ENCODE measurements around the gene EPG5. TPM values are rescaled to one million over a fixed set of nuclear protein-coding genes. Genes with fewer than 3 reads are reported as not detected.

EPG5 gene
- polyA plus RNA-seq, 2 donors: 5.1 to 8.1 TPM

- 89 to 94% methylated on average over 3 of the region's 3 CpGs for WGBS, 2 donors
- H3K4me1 ChIP-seq (ENCODE audit: control insufficient read depth in 2 of 2, insufficient read depth in 2 of 2, low read length in 1 of 2): no peaks in the 10 kb centered on the region
- H3K36me3 ChIP-seq (ENCODE audit: control insufficient read depth in 2 of 2, insufficient read depth in 2 of 2, low read length in 1 of 2): peaks cover 3 to 25% of the 10 kb centered on the region in 2 donors
- H3K9me3 ChIP-seq (ENCODE audit: control insufficient read depth in 2 of 2, insufficient read depth in 1 of 2, low read depth in 1 of 2, low read length in 1 of 2): no peaks in the 10 kb centered on the region
- no peak overlapping the region for H3K27ac ChIP-seq (ENCODE audit: low read depth in 2 of 2, low read length in 1 of 2)
- no peak overlapping the region for H3K4me3 ChIP-seq (ENCODE audit: low read depth in 1 of 2, low read length in 2 of 2)
- no peaks in the 10 kb centered on the region for H3K27me3 ChIP-seq (ENCODE audit: control insufficient read depth in 1 of 2, insufficient read depth in 2 of 2, low read length in 2 of 2)
Measured at GRCh38 chr18:45935591-45936335, 31.4 kb downstream of the EPG5 start.

- H3K4me1 ChIP-seq (ENCODE audit: control insufficient read depth in 2 of 2, insufficient read depth in 2 of 2, low read length in 1 of 2): no peaks in the 10 kb centered on the region
- no peaks in the 10 kb centered on the region for H3K9me3 ChIP-seq (ENCODE audit: control insufficient read depth in 2 of 2, insufficient read depth in 1 of 2, low read depth in 1 of 2, low read length in 1 of 2)
- 81 to 88% methylated on average over 3 of the region's 3 CpGs for WGBS, 2 donors
- no peak overlapping the region for H3K4me3 ChIP-seq (ENCODE audit: low read depth in 1 of 2, low read length in 2 of 2)
- H3K27me3 ChIP-seq (ENCODE audit: control insufficient read depth in 1 of 2, insufficient read depth in 2 of 2, low read length in 2 of 2): no peaks in the 10 kb centered on the region
- H3K36me3 ChIP-seq (ENCODE audit: control insufficient read depth in 2 of 2, insufficient read depth in 2 of 2, low read length in 1 of 2): peaks cover 10 to 11% of the 10 kb centered on the region in 2 donors
- no peak overlapping the region for H3K27ac ChIP-seq (ENCODE audit: low read depth in 2 of 2, low read length in 1 of 2)
Measured at GRCh38 chr18:45932708-45933107, 34.4 kb downstream of the EPG5 start.

GRCh38 chr18:45930963-45931362, 36.2 kb downstream of the EPG5 start:
- no peaks in the 10 kb centered on the region for H3K27me3 ChIP-seq (ENCODE audit: control insufficient read depth in 1 of 2, insufficient read depth in 2 of 2, low read length in 2 of 2)
- no peak overlapping the region for H3K27ac ChIP-seq (ENCODE audit: low read depth in 2 of 2, low read length in 1 of 2)
- no peak overlapping the region for H3K4me3 ChIP-seq (ENCODE audit: low read depth in 1 of 2, low read length in 2 of 2)
- H3K9me3 ChIP-seq (ENCODE audit: control insufficient read depth in 2 of 2, insufficient read depth in 1 of 2, low read depth in 1 of 2, low read length in 1 of 2): no peaks in the 10 kb centered on the region
- WGBS, 2 donors: 86 to 93% methylated on average over 2 of the region's 2 CpGs
- no peaks in the 10 kb centered on the region for H3K4me1 ChIP-seq (ENCODE audit: control insufficient read depth in 2 of 2, insufficient read depth in 2 of 2, low read length in 1 of 2)
- peaks cover 10 to 11% of the 10 kb centered on the region in 2 donors for H3K36me3 ChIP-seq (ENCODE audit: control insufficient read depth in 2 of 2, insufficient read depth in 2 of 2, low read length in 1 of 2)

GRCh38 chr18:45926691-45927090, 40.4 kb downstream of the EPG5 start:
- Histone ChIP-seq H3K4me1 (ENCODE audit: control insufficient read depth in 2 of 2, insufficient read depth in 2 of 2, low read length in 1 of 2) (no peaks in the 10 kb centered on the region), H3K9me3 (ENCODE audit: control insufficient read depth in 2 of 2, insufficient read depth in 1 of 2, low read depth in 1 of 2, low read length in 1 of 2) (no peaks in the 10 kb centered on the region), H3K4me3 (ENCODE audit: low read depth in 1 of 2, low read length in 2 of 2) (no peak overlapping the region), H3K27ac (ENCODE audit: low read depth in 2 of 2, low read length in 1 of 2) (no peak overlapping the region), H3K27me3 (ENCODE audit: control insufficient read depth in 1 of 2, insufficient read depth in 2 of 2, low read length in 2 of 2) (no peaks in the 10 kb centered on the region), H3K36me3 (ENCODE audit: control insufficient read depth in 2 of 2, insufficient read depth in 2 of 2, low read length in 1 of 2) (peaks cover 12 to 14% of the 10 kb centered on the region in 2 donors)
- 94 to 98% methylated on average over 3 of the region's 3 CpGs for WGBS, 2 donors

GRCh38 chr18:45926085-45926484, 41.0 kb downstream of the EPG5 start:
- no peaks in the 10 kb centered on the region for H3K27me3 ChIP-seq (ENCODE audit: control insufficient read depth in 1 of 2, insufficient read depth in 2 of 2, low read length in 2 of 2)
- WGBS, 2 donors: 87 to 91% methylated on average over 3 of the region's 3 CpGs
- H3K9me3 ChIP-seq (ENCODE audit: control insufficient read depth in 2 of 2, insufficient read depth in 1 of 2, low read depth in 1 of 2, low read length in 1 of 2): no peaks in the 10 kb centered on the region
- H3K27ac ChIP-seq (ENCODE audit: low read depth in 2 of 2, low read length in 1 of 2): no peak overlapping the region
- H3K4me3 ChIP-seq (ENCODE audit: low read depth in 1 of 2, low read length in 2 of 2): no peak overlapping the region
- H3K36me3 ChIP-seq (ENCODE audit: control insufficient read depth in 2 of 2, insufficient read depth in 2 of 2, low read length in 1 of 2): peaks cover 12 to 14% of the 10 kb centered on the region in 2 donors
- no peaks in the 10 kb centered on the region for H3K4me1 ChIP-seq (ENCODE audit: control insufficient read depth in 2 of 2, insufficient read depth in 2 of 2, low read length in 1 of 2)

GRCh38 chr18:45923138-45923537, 44.0 kb downstream of the EPG5 start:
- 86 to 100% methylated on average over 1 of the region's 1 CpG for WGBS, 2 donors
- peaks cover 9% of the 10 kb centered on the region in 2 donors for H3K36me3 ChIP-seq (ENCODE audit: control insufficient read depth in 2 of 2, insufficient read depth in 2 of 2, low read length in 1 of 2)
- no peaks in the 10 kb centered on the region for H3K27me3 ChIP-seq (ENCODE audit: control insufficient read depth in 1 of 2, insufficient read depth in 2 of 2, low read length in 2 of 2)

GRCh38 chr18:45920367-45920766, 46.8 kb downstream of the EPG5 start:
- H3K36me3 ChIP-seq (ENCODE audit: control insufficient read depth in 2 of 2, insufficient read depth in 2 of 2, low read length in 1 of 2): peaks cover 15 to 20% of the 10 kb centered on the region in 2 donors
- no peak overlapping the region for H3K4me3 ChIP-seq (ENCODE audit: low read depth in 1 of 2, low read length in 2 of 2)
- H3K9me3 ChIP-seq (ENCODE audit: control insufficient read depth in 2 of 2, insufficient read depth in 1 of 2, low read depth in 1 of 2, low read length in 1 of 2): no peaks in the 10 kb centered on the region
- no peak overlapping the region for H3K27ac ChIP-seq (ENCODE audit: low read depth in 2 of 2, low read length in 1 of 2)
- WGBS, 2 donors: 25 to 28% methylated on average over 4 of the region's 4 CpGs
- H3K27me3 ChIP-seq (ENCODE audit: control insufficient read depth in 1 of 2, insufficient read depth in 2 of 2, low read length in 2 of 2): no peaks in the 10 kb centered on the region
- no peaks in the 10 kb centered on the region for H3K4me1 ChIP-seq (ENCODE audit: control insufficient read depth in 2 of 2, insufficient read depth in 2 of 2, low read length in 1 of 2)

More at GRCh38 chr18:45923138-45923537, 44.0 kb downstream of the EPG5 start:
- Histone ChIP-seq H3K4me3 (ENCODE audit: low read depth in 1 of 2, low read length in 2 of 2) (no peak overlapping the region), H3K27ac (ENCODE audit: low read depth in 2 of 2, low read length in 1 of 2) (no peak overlapping the region), H3K4me1 (ENCODE audit: control insufficient read depth in 2 of 2, insufficient read depth in 2 of 2, low read length in 1 of 2) (no peaks in the 10 kb centered on the region), H3K9me3 (ENCODE audit: control insufficient read depth in 2 of 2, insufficient read depth in 1 of 2, low read depth in 1 of 2, low read length in 1 of 2) (no peaks in the 10 kb centered on the region)

GRCh38 chr18:45916302-45916701, 50.8 kb downstream of the EPG5 start:
- no peak overlapping the region for H3K4me3 ChIP-seq (ENCODE audit: low read depth in 1 of 2, low read length in 2 of 2)
- 92% methylated on average over 8 of the region's 8 CpGs for WGBS, 2 donors
- no peaks in the 10 kb centered on the region for H3K4me1 ChIP-seq (ENCODE audit: control insufficient read depth in 2 of 2, insufficient read depth in 2 of 2, low read length in 1 of 2)
- H3K9me3 ChIP-seq (ENCODE audit: control insufficient read depth in 2 of 2, insufficient read depth in 1 of 2, low read depth in 1 of 2, low read length in 1 of 2): no peaks in the 10 kb centered on the region
- H3K36me3 ChIP-seq (ENCODE audit: control insufficient read depth in 2 of 2, insufficient read depth in 2 of 2, low read length in 1 of 2): peaks cover 19 to 28% of the 10 kb centered on the region in 2 donors
- no peaks in the 10 kb centered on the region for H3K27me3 ChIP-seq (ENCODE audit: control insufficient read depth in 1 of 2, insufficient read depth in 2 of 2, low read length in 2 of 2)
- H3K27ac ChIP-seq (ENCODE audit: low read depth in 2 of 2, low read length in 1 of 2): no peak overlapping the region

- Histone ChIP-seq H3K27me3 (ENCODE audit: control insufficient read depth in 1 of 2, insufficient read depth in 2 of 2, low read length in 2 of 2) (no peaks in the 10 kb centered on the region), H3K36me3 (ENCODE audit: control insufficient read depth in 2 of 2, insufficient read depth in 2 of 2, low read length in 1 of 2) (peaks cover 21 to 25% of the 10 kb centered on the region in 2 donors), H3K4me1 (ENCODE audit: control insufficient read depth in 2 of 2, insufficient read depth in 2 of 2, low read length in 1 of 2) (no peaks in the 10 kb centered on the region), H3K9me3 (ENCODE audit: control insufficient read depth in 2 of 2, insufficient read depth in 1 of 2, low read depth in 1 of 2, low read length in 1 of 2) (no peaks in the 10 kb centered on the region), H3K4me3 (ENCODE audit: low read depth in 1 of 2, low read length in 2 of 2) (no peak overlapping the region), H3K27ac (ENCODE audit: low read depth in 2 of 2, low read length in 1 of 2) (no peak overlapping the region)
- 88 to 91% methylated on average over 4 of the region's 4 CpGs for WGBS, 2 donors
Measured at GRCh38 chr18:45913276-45913675, 53.9 kb downstream of the EPG5 start.

All from esophagus (tissue), 2 donors.